H9 (cell line): Measurements from ENCODE around the gene TOM1L2. TPM values are rescaled to one million over a fixed set of nuclear protein-coding genes. Genes with fewer than 3 reads are reported as not detected.

ENCODE experiments used
- DNase-seq: peaks from one replicate; pipeline ENCODE4 v3.0.0-alpha.2; 2017
- H2AFZ ChIP-seq: one replicate; pipeline ENCODE4 v1.6.1; 2013; ENCODE audit warnings: mild to moderate bottlenecking, low read length, control low read depth, moderate library complexity
- H2AK5ac ChIP-seq: 2 replicates; pipeline ENCODE4 v1.6.1; 2013; ENCODE audit warnings: low read length, control low read depth, mixed read lengths; ENCODE audit not compliant: insufficient read length
- H2BK120ac ChIP-seq: one replicate; pipeline ENCODE4 v1.6.1; 2013; ENCODE audit warnings: low read depth, mild to moderate bottlenecking, low read length, control low read depth, inconsistent platforms; ENCODE audit not compliant: poor library complexity, severe bottlenecking
- H2BK12ac ChIP-seq: 2 replicates; pipeline ENCODE4 v1.6.1; 2013; ENCODE audit warnings: low read length, control low read depth, mixed read lengths, low read depth; ENCODE audit not compliant: insufficient read length
- H2BK15ac ChIP-seq: 2 replicates; pipeline ENCODE4 v1.6.1; 2013; ENCODE audit warnings: low read depth, low read length, control low read depth
- H2BK20ac ChIP-seq: one replicate; pipeline ENCODE4 v1.6.1; 2013; ENCODE audit warnings: low read depth, mild to moderate bottlenecking, low read length, control low read depth, inconsistent platforms; ENCODE audit not compliant: poor library complexity, severe bottlenecking
- H2BK5ac ChIP-seq: 2 replicates; pipeline ENCODE4 v1.6.1; 2013; ENCODE audit warnings: low read length, control low read depth, mixed read lengths; ENCODE audit not compliant: insufficient read length
- H3K14ac ChIP-seq: 2 replicates; pipeline ENCODE4 v1.6.1; 2013; ENCODE audit warnings: low read length, control low read depth; ENCODE audit not compliant: insufficient read depth
- H3K18ac ChIP-seq: 2 replicates; pipeline ENCODE4 v1.6.1; 2013; ENCODE audit warnings: low read depth, mild to moderate bottlenecking, mixed read lengths, low read length, control low read depth; ENCODE audit not compliant: insufficient read length
- H3K23ac ChIP-seq: 2 replicates; pipeline ENCODE4 v1.6.1; 2013; ENCODE audit warnings: low read length, control low read depth, mixed read lengths, low read depth; ENCODE audit not compliant: insufficient read length
- H3K23me2 ChIP-seq: 2 replicates; pipeline ENCODE4 v1.6.1; 2013; ENCODE audit warnings: low read depth, mild to moderate bottlenecking, mixed read lengths, low read length, control low read depth; ENCODE audit not compliant: insufficient read length, poor library complexity, severe bottlenecking
- H3K27ac ChIP-seq: 2 replicates; pipeline ENCODE4 v1.5.1; 2013; ENCODE audit warnings: low read length, control low read depth, mixed read lengths, low read depth; ENCODE audit not compliant: insufficient read length
- H3K27me3 ChIP-seq: 2 replicates; pipeline ENCODE4 v1.6.1; 2013; ENCODE audit warnings: low read length, control low read depth, inconsistent platforms; ENCODE audit not compliant: insufficient read depth
- H3K4ac ChIP-seq: 2 replicates; pipeline ENCODE4 v1.6.1; 2013; ENCODE audit warnings: low read depth, mild to moderate bottlenecking, control low read depth, inconsistent platforms, low read length, moderate library complexity
- H3K4me1 ChIP-seq: 2 replicates; pipeline ENCODE4 v1.6.1; 2013; ENCODE audit warnings: low read length, control low read depth, inconsistent platforms; ENCODE audit not compliant: insufficient read depth
- H3K4me2 ChIP-seq: 2 replicates; pipeline ENCODE4 v1.6.1; 2013; ENCODE audit warnings: low read length, control low read depth, mixed read lengths; ENCODE audit not compliant: insufficient read length, insufficient read depth
- H3K56ac ChIP-seq: 2 replicates; pipeline ENCODE4 v1.6.1; 2013; ENCODE audit warnings: low read depth, mild to moderate bottlenecking, mixed read lengths, low read length, control low read depth; ENCODE audit not compliant: insufficient read length
- H3K79me1 ChIP-seq: 2 replicates; pipeline ENCODE4 v1.6.1; 2013; ENCODE audit warnings: low read depth, mild to moderate bottlenecking, moderate library complexity, low read length, control low read depth, inconsistent platforms; ENCODE audit not compliant: insufficient read depth, poor library complexity, severe bottlenecking
- H3K79me2 ChIP-seq: 2 replicates; pipeline ENCODE4 v1.6.1; 2013; ENCODE audit warnings: low read length, control low read depth, inconsistent platforms; ENCODE audit not compliant: insufficient read depth
- H3K9ac ChIP-seq: 2 replicates; pipeline ENCODE4 v1.6.1; 2013; ENCODE audit warnings: low read length, control low read depth, mixed read lengths; ENCODE audit not compliant: insufficient read length; ENCODE audit errors: extremely low read depth
- H3K9me3 ChIP-seq: one replicate; pipeline ENCODE4 v1.6.1; 2013; ENCODE audit warnings: low read depth, low read length, inconsistent platforms; ENCODE audit not compliant: control insufficient read depth
- H3T11ph ChIP-seq: one replicate; pipeline ENCODE4 v1.6.1; 2013; ENCODE audit warnings: mild to moderate bottlenecking, low read length, control low read depth, inconsistent platforms
- H4K20me1 ChIP-seq: one replicate; pipeline ENCODE4 v1.6.1; 2013; ENCODE audit not compliant: control insufficient read depth, insufficient read length, insufficient read depth
- H4K5ac ChIP-seq: 2 replicates; pipeline ENCODE4 v1.6.1; 2013; ENCODE audit warnings: low read depth, mild to moderate bottlenecking, mixed read lengths, low read length, control low read depth; ENCODE audit not compliant: insufficient read length
- H4K8ac ChIP-seq: replicated peaks from 2 replicates; pipeline ENCODE4 v1.6.1; 2013; ENCODE audit warnings: low read length, control low read depth, mixed read lengths, low read depth; ENCODE audit not compliant: insufficient read length
- H4K91ac ChIP-seq: 2 replicates; pipeline ENCODE4 v1.6.1; 2013; ENCODE audit warnings: low read depth, mild to moderate bottlenecking, moderate library complexity, mixed read lengths, low read length, control low read depth; ENCODE audit not compliant: insufficient read length
- H3K27ac Mint-ChIP-seq, 3 experiments: 2 replicates in 2 of 3; 3 replicates in 1 of 3; pipeline ENCODE4 v1.8.0; 2020 to 2021; ENCODE audit warnings: mixed read lengths in 3 of 3, mild to moderate bottlenecking in 1 of 3, moderate library complexity in 1 of 3
- H3K27me3 Mint-ChIP-seq: 2 replicates; pipeline ENCODE4 v1.8.0; 2021; ENCODE audit warnings: low read depth, mild to moderate bottlenecking, moderate library complexity, mixed read lengths
- H3K36me3 Mint-ChIP-seq, 3 experiments: 2 replicates in 2 of 3; 3 replicates in 1 of 3; pipeline ENCODE4 v1.8.0; 2020 to 2021; ENCODE audit warnings: low read depth in 3 of 3, mixed read lengths in 3 of 3; ENCODE audit not compliant: insufficient read depth in 1 of 3
- H3K4me1 Mint-ChIP-seq, 2 experiments: 2 replicates each; pipeline ENCODE4 v1.8.0; 2020; ENCODE audit warnings: mixed read lengths in 2 of 2
- H3K4me3 Mint-ChIP-seq, 2 experiments: 2 replicates in 1 of 2; 3 replicates in 1 of 2; pipeline ENCODE4 v1.8.0; 2020 to 2021; ENCODE audit warnings: mild to moderate bottlenecking in 2 of 2, mixed read lengths in 2 of 2, moderate library complexity in 1 of 2
- H3K9me3 Mint-ChIP-seq, 2 experiments: 2 replicates in 1 of 2; 3 replicates in 1 of 2; pipeline ENCODE4 v1.8.0; 2020; ENCODE audit warnings: mild to moderate bottlenecking in 2 of 2, mixed read lengths in 2 of 2, moderate library complexity in 1 of 2
- WGBS: extraction: QIAGEN DNeasy Blood & Tissue Kit; methylation state at CpG from one replicate; pipeline ENCODE4 v1.1.7; 2013; ENCODE audit warnings: missing lambda C conversion rate, low lambda C conversion rate, mixed read lengths; ENCODE audit not compliant: insufficient read length; ENCODE audit errors: extremely low coverage; 5-methylcytosine and 5-hydroxymethylcytosine counted together
- total RNA-seq: library from RNA; stranded (reverse); gene quantifications from 2 replicates; pipeline ENCODE4 v1.2.1, GENCODE V29; 2021
- TF ChIP-seq, protein P1 (sequence below): fragments of 200-600 bp; sonication (generic); conservative IDR thresholded peaks from 3 replicates; pipeline ENCODE4 v1.8.0; 2021; ENCODE audit warnings: antibody characterized with exemption, mild to moderate bottlenecking

The TOM1L2 gene
- total RNA-seq, 1 experiment from 2014 or later: 4.6 TPM

DNA sequence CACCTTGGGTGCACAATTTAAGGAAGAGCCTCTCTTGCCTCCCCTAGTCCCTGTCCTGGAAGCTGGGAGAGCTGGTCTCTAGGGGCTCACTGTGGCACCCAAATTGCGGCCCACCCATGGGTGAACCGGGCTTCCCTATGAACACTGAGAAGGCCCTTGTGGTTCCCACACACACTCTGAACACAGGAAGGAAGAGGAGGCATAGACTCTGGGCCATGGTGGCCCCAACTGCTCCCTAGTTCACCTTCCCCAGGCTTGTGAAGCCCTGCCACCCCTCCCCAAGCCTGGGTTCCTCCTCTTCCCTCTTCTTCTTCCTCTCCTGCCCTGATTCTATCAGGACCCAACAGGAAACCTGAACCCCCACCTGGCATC lies 145.9 kb downstream of the TOM1L2 start:
- DNase-seq: no peak
- H2AFZ ChIP-seq: no peak overlapping the region
- peaks cover 2% of the 10 kb centered on the region for H4K20me1 ChIP-seq
- no peak overlapping the region for H4K91ac ChIP-seq
- H3K56ac ChIP-seq: no peak overlapping the region
- no peak overlapping the region for H3K9ac ChIP-seq
- no peak overlapping the region for H3K23ac ChIP-seq
- no peak overlapping the region for H3K27ac ChIP-seq
- peaks cover 9% of the 10 kb centered on the region for H3K23me2 ChIP-seq
- no peak overlapping the region for H4K8ac ChIP-seq
- H3T11ph ChIP-seq: no peak overlapping the region
- H3K4me1 ChIP-seq: peaks cover 11% of the 10 kb centered on the region
- H2BK15ac ChIP-seq: no peak overlapping the region
- H3K27me3 ChIP-seq: no peaks in the 10 kb centered on the region
- H3K79me2 ChIP-seq: peaks cover 14% of the 10 kb centered on the region; the same call in 1 of the 2 replicates
- no peak overlapping the region for H2BK120ac ChIP-seq
- H2BK5ac ChIP-seq: no peak overlapping the region
- H4K5ac ChIP-seq: no peak overlapping the region
- peak overlapping the region in 1 of 2 experiments; percentile 63; a peak in 2 of 5 replicates for H3K4me3 Mint-ChIP-seq
- H3K4me1 Mint-ChIP-seq: peaks cover 47 to 69% of the 10 kb centered on the region in 2 experiments
- H2BK12ac ChIP-seq: no peak overlapping the region
- H3K4me2 ChIP-seq: no peak overlapping the region
- no peak overlapping the region for H2BK20ac ChIP-seq
- WGBS: no CpG with 5 or more reads among the region's 2 CpGs
- TF ChIP-seq, protein P1, sequence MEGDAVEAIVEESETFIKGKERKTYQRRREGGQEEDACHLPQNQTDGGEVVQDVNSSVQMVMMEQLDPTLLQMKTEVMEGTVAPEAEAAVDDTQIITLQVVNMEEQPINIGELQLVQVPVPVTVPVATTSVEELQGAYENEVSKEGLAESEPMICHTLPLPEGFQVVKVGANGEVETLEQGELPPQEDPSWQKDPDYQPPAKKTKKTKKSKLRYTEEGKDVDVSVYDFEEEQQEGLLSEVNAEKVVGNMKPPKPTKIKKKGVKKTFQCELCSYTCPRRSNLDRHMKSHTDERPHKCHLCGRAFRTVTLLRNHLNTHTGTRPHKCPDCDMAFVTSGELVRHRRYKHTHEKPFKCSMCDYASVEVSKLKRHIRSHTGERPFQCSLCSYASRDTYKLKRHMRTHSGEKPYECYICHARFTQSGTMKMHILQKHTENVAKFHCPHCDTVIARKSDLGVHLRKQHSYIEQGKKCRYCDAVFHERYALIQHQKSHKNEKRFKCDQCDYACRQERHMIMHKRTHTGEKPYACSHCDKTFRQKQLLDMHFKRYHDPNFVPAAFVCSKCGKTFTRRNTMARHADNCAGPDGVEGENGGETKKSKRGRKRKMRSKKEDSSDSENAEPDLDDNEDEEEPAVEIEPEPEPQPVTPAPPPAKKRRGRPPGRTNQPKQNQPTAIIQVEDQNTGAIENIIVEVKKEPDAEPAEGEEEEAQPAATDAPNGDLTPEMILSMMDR: no peak
- no peaks in the 10 kb centered on the region for H3K9me3 Mint-ChIP-seq
- peak overlapping the region in 2 of 3 experiments; percentile 41 to 89; a peak in 4 of 7 replicates for H3K27ac Mint-ChIP-seq
- no peaks in the 10 kb centered on the region for H3K9me3 ChIP-seq
- H3K79me1 ChIP-seq: peaks cover 22% of the 10 kb centered on the region
- H3K14ac ChIP-seq: no peak overlapping the region
- peaks cover 8 to 33% (median 17%) of the 10 kb centered on the region in 3 experiments; a peak in 6 of 7 replicates for H3K36me3 Mint-ChIP-seq
- no peak overlapping the region for H2AK5ac ChIP-seq
- no peak overlapping the region for H3K4ac ChIP-seq
- H3K27me3 Mint-ChIP-seq: no peaks in the 10 kb centered on the region
- no peak overlapping the region for H3K18ac ChIP-seq
